Suprapubic skin (tissue), 4 donors: ENCODE data around the gene STIM1.

ENCODE experiments used
- EP300 ChIP-seq: sonication (generic); formaldehyde crosslinking; IDR thresholded peaks from one replicate; pipeline ENCODE4 v1.6.1; 2017; ENCODE audit warnings: antibody characterized with exemption
- POLR2A ChIP-seq, 2 donors: fragments of 450-650 bp; IDR thresholded peaks; one replicate each; pipeline ENCODE4 v1.6.1; 2017; ENCODE audit warnings: antibody characterized with exemption in 2 of 2, mild to moderate bottlenecking in 2 of 2, moderate library complexity in 2 of 2
- POLR2AphosphoS5 ChIP-seq, 3 donors: sonication (generic); formaldehyde crosslinking; IDR thresholded peaks; one replicate each; pipeline ENCODE4 v1.6.1; 2017; ENCODE audit warnings: antibody characterized with exemption in 3 of 3
- TF ChIP-seq, protein P1 (sequence below), 2 donors: fragments of 200-600 bp in 1 of 2; fragments of 450-650 bp in 1 of 2; sonication (generic) in 1 of 2; IDR thresholded peaks; one replicate each; pipeline ENCODE4 v1.5.1; 2016 to 2019; ENCODE audit warnings: antibody characterized with exemption in 2 of 2, mild to moderate bottlenecking in 1 of 2, moderate library complexity in 1 of 2

DNA sequence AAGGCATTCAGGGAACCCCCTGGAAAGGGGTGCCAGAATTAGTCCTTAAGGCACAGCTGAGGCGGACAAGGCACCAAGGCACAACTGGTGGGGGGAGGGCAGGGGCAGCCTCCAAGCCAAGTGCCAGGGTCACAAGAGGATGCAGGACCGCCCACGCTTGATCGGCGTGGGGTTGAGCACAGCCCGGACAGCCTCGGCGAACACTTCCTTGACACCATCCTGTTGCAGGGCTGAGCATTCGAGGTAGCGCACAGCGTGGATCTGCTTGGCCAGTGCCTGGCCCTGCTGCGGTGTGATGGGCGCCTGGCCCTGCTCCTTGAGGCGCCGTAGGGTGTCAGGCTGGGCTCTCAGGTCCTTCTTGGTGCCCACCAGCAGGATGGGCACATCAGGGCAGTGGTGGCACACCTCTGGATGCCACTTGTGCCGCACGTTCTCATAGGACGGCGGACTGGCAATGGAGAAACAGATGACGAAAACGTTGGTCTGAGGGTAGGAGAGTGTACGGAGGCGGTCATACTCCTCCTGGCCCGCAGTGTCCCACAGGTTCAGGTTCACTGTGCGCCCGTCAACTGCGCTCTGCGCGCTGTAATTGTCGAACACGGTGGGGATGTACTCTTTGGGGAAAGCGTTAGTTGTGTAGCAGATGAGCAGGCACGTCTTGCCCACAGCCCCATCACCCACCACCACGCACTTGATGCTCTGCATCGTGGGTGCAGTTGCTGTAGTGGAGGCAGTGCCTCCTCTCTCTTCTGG lies 27.9 kb upstream of the STIM1 start:
- TF ChIP-seq, protein P1, sequence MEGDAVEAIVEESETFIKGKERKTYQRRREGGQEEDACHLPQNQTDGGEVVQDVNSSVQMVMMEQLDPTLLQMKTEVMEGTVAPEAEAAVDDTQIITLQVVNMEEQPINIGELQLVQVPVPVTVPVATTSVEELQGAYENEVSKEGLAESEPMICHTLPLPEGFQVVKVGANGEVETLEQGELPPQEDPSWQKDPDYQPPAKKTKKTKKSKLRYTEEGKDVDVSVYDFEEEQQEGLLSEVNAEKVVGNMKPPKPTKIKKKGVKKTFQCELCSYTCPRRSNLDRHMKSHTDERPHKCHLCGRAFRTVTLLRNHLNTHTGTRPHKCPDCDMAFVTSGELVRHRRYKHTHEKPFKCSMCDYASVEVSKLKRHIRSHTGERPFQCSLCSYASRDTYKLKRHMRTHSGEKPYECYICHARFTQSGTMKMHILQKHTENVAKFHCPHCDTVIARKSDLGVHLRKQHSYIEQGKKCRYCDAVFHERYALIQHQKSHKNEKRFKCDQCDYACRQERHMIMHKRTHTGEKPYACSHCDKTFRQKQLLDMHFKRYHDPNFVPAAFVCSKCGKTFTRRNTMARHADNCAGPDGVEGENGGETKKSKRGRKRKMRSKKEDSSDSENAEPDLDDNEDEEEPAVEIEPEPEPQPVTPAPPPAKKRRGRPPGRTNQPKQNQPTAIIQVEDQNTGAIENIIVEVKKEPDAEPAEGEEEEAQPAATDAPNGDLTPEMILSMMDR (IDR thresholded peaks at IDR 0.05) = no peak
- no peak for TF ChIP-seq POLR2A (IDR thresholded peaks at IDR 0.05)
- no peak for TF ChIP-seq POLR2AphosphoS5 (IDR thresholded peaks at IDR 0.05)
- no peak for TF ChIP-seq EP300
